Neural progenitor cell (in vitro differentiated cells): ENCODE measurements around the gene RAD51B.

Experiments used
- EZH2 ChIP-seq: fragments of 200-600 bp; sonication (generic); IDR thresholded peaks from 2 replicates; pipeline ENCODE4 v1.6.1; 2017; ENCODE audit warnings: antibody characterized with exemption, mild to moderate bottlenecking, moderate library complexity
- EZH2phosphoT487 ChIP-seq: fragments of 200-600 bp; sonication (generic); IDR thresholded peaks from 2 replicates; pipeline ENCODE4 v1.6.1; 2017; ENCODE audit warnings: antibody characterized with exemption
- TF ChIP-seq, protein P1 (sequence below): fragments of 200-600 bp; sonication (generic); IDR thresholded peaks from 2 replicates; pipeline ENCODE4 v1.5.1; 2017; ENCODE audit warnings: antibody characterized with exemption, mild to moderate bottlenecking

- TF ChIP-seq, protein P1, sequence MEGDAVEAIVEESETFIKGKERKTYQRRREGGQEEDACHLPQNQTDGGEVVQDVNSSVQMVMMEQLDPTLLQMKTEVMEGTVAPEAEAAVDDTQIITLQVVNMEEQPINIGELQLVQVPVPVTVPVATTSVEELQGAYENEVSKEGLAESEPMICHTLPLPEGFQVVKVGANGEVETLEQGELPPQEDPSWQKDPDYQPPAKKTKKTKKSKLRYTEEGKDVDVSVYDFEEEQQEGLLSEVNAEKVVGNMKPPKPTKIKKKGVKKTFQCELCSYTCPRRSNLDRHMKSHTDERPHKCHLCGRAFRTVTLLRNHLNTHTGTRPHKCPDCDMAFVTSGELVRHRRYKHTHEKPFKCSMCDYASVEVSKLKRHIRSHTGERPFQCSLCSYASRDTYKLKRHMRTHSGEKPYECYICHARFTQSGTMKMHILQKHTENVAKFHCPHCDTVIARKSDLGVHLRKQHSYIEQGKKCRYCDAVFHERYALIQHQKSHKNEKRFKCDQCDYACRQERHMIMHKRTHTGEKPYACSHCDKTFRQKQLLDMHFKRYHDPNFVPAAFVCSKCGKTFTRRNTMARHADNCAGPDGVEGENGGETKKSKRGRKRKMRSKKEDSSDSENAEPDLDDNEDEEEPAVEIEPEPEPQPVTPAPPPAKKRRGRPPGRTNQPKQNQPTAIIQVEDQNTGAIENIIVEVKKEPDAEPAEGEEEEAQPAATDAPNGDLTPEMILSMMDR = no peak
- TF ChIP-seq EZH2 (no peak), EZH2phosphoT487 (no peak)
These were observed 932.9 kb downstream of the RAD51B start for GRCh38 chr14:68752271-68753006.
